ENCODE results near the gene ROCK2. TPM values are rescaled to one million over a fixed set of nuclear protein-coding genes. Genes with fewer than 3 reads are reported as not detected.

Gene ROCK2
- total RNA-seq, 3 donors from 2014 or later (not counting 1 experiment from before 2014, with no cell fraction given) = 19.9 to 28.2 (median 21.9) TPM

DNA sequence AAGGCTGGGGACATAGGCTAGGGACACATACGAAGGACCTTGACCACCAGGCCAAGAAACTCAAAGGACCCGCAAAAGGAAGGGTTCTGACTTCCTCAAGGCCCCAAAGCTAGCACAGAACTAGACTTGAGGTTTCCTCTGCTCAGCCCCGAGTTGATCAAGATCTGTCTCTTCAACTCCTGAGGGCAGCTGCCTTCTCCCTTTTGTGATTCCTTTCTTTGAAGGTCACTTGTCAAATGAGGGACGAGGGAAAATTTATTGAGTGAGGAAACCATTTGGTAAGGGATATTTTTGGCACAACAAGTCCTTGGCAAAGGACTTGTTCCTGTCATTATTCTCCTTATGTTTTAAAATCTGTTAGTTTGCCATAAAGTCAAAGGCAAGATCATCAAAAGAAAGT is 12.3 kb upstream of the ROCK2 start:
- Mint-ChIP-seq H3K4me1 (no peaks in the 10 kb centered on the region), H3K27me3 (ENCODE audit: low read depth in 2 of 2) (peaks cover 7 to 12% of the 10 kb centered on the region in 2 donors), H3K9me3 (no peaks in the 10 kb centered on the region), H3K4me3 (no peak overlapping the region), H3K27ac (no peak overlapping the region), H3K36me3 (no peaks in the 10 kb centered on the region)
- H3K4me3 ChIP-seq (ENCODE audit: low read length) = no peak overlapping the region
- DNase-seq (no peak), ATAC-seq (no peak)
- 13% methylated on average over 4 of the region's 4 CpGs for WGBS (ENCODE audit: insufficient coverage)
- intact Hi-C loops (cut with micrococcal nuclease) = no loop called here
- no peak overlapping the region for H3K27ac ChIP-seq (ENCODE audit: low read length)
- H3K36me3 ChIP-seq (ENCODE audit: control insufficient read depth, insufficient read depth, low read length) = no peaks in the 10 kb centered on the region
- TF ChIP-seq CTCF (IDR thresholded peaks at IDR 0.05) = no peak
- H3K4me1 ChIP-seq (ENCODE audit: control insufficient read depth, insufficient read depth, low read length) = no peaks in the 10 kb centered on the region
- no peaks in the 10 kb centered on the region for H3K9me3 ChIP-seq (ENCODE audit: control insufficient read depth, insufficient read depth, low read length)
- H3K27me3 ChIP-seq (ENCODE audit: control insufficient read depth, insufficient read depth, low read length) = no peaks in the 10 kb centered on the region

- ATAC-seq = no peak
- H3K27ac ChIP-seq (ENCODE audit: low read length) = no peak overlapping the region
- H3K27ac Mint-ChIP-seq = no peak overlapping the region
- no peak for DNase-seq
- intact Hi-C loops (cut with micrococcal nuclease) = no loop called here
- H3K36me3 ChIP-seq (ENCODE audit: control insufficient read depth, insufficient read depth, low read length) = no peaks in the 10 kb centered on the region
- no peaks in the 10 kb centered on the region for H3K27me3 ChIP-seq (ENCODE audit: control insufficient read depth, insufficient read depth, low read length)
- H3K9me3 ChIP-seq (ENCODE audit: control insufficient read depth, insufficient read depth, low read length) = no peaks in the 10 kb centered on the region
- H3K4me1 ChIP-seq (ENCODE audit: control insufficient read depth, insufficient read depth, low read length) = no peaks in the 10 kb centered on the region
- no peak overlapping the region for H3K4me3 Mint-ChIP-seq
- no peaks in the 10 kb centered on the region for H3K9me3 Mint-ChIP-seq
- WGBS (ENCODE audit: insufficient coverage) = 88% methylated on average over 11 of the region's 11 CpGs
- peaks cover 11 to 15% of the 10 kb centered on the region in 2 donors for H3K27me3 Mint-ChIP-seq (ENCODE audit: low read depth in 2 of 2)
- H3K4me3 ChIP-seq (ENCODE audit: low read length) = no peak overlapping the region
- no peaks in the 10 kb centered on the region for H3K36me3 Mint-ChIP-seq
- H3K4me1 Mint-ChIP-seq = no peaks in the 10 kb centered on the region
- no peak for TF ChIP-seq CTCF (IDR thresholded peaks at IDR 0.05)
These were observed 11.0 kb upstream of the ROCK2 start for GRCh38 chr2:11355194-11356053.

- ATAC-seq (no peak), DNase-seq (no peak)
- H3K9me3 ChIP-seq (ENCODE audit: control insufficient read depth, insufficient read depth, low read length) = no peaks in the 10 kb centered on the region
- H3K4me1 ChIP-seq (ENCODE audit: control insufficient read depth, insufficient read depth, low read length) = no peaks in the 10 kb centered on the region
- H3K27ac ChIP-seq (ENCODE audit: low read length) = no peak overlapping the region
- intact Hi-C loops (cut with micrococcal nuclease) = no loop called here
- TF ChIP-seq CTCF (IDR thresholded peaks at IDR 0.05) = no peak
- no peaks in the 10 kb centered on the region for H3K36me3 Mint-ChIP-seq
- no peak overlapping the region for H3K4me3 ChIP-seq (ENCODE audit: low read length)
- H3K27ac Mint-ChIP-seq = no peak overlapping the region
- H3K4me1 Mint-ChIP-seq = no peaks in the 10 kb centered on the region
- WGBS (ENCODE audit: insufficient coverage) = 79% methylated on average over 14 of the region's 14 CpGs
- no peaks in the 10 kb centered on the region for H3K9me3 Mint-ChIP-seq
- no peak overlapping the region for H3K4me3 Mint-ChIP-seq
- H3K27me3 Mint-ChIP-seq (ENCODE audit: low read depth in 2 of 2) = peaks cover 11 to 23% of the 10 kb centered on the region in 2 donors
- H3K36me3 ChIP-seq (ENCODE audit: control insufficient read depth, insufficient read depth, low read length) = no peaks in the 10 kb centered on the region
- no peaks in the 10 kb centered on the region for H3K27me3 ChIP-seq (ENCODE audit: control insufficient read depth, insufficient read depth, low read length)
These were observed 10.1 kb upstream of the ROCK2 start for GRCh38 chr2:11354363-11355154.
